ENCODE results near the gene PRDM10.
A peak's percentile ranks its signal among the peaks of the same experiment; 100 is the strongest.
"Not testable (repeated sequence)": the region's sequence is repeated elsewhere in the genome, so short reads cannot be mapped to it uniquely, and the experiment has no call there.

Gene PRDM10

GRCh38 chr11:129885381-129885780, 117.3 kb downstream of the PRDM10 start:
- DNase-seq = no peak

- DNase-seq = no peak
Observed at GRCh38 chr11:129884581-129884980, 118.1 kb downstream of the PRDM10 start.

GRCh38 chr11:129881570-129882170, 121.0 kb downstream of the PRDM10 start:
- DNase-seq = peak; percentile 54

- no peak for DNase-seq
Observed at GRCh38 chr11:129880311-129880710, 122.3 kb downstream of the PRDM10 start.

GRCh38 chr11:129871914-129872313, 130.7 kb downstream of the PRDM10 start:
- DNase-seq = no peak

GRCh38 chr11:129868626-129869025, 134.0 kb downstream of the PRDM10 start:
- not testable (repeated sequence) for DNase-seq

GRCh38 chr11:129866311-129866710, 136.3 kb downstream of the PRDM10 start:
- no peak for DNase-seq

- no peak for DNase-seq
Observed at GRCh38 chr11:129865701-129866100, 136.9 kb downstream of the PRDM10 start.

GRCh38 chr11:129864811-129865210, 137.8 kb downstream of the PRDM10 start:
- no peak for DNase-seq

GRCh38 chr11:129861702-129862522, 140.7 kb downstream of the PRDM10 start:
- no peak for DNase-seq

- no peak for DNase-seq
Observed at GRCh38 chr11:129856036-129856435, 146.6 kb downstream of the PRDM10 start.

- no peak for DNase-seq
Observed at GRCh38 chr11:129855086-129855485, 147.5 kb downstream of the PRDM10 start.

- DNase-seq = no peak
Observed at GRCh38 chr11:129854232-129854805, 148.3 kb downstream of the PRDM10 start.

GRCh38 chr11:129853518-129854231, 149.0 kb downstream of the PRDM10 start:
- DNase-seq = peak; percentile 35

GRCh38 chr11:129852125-129852740, 150.4 kb downstream of the PRDM10 start:
- DNase-seq = no peak

Data from stimulated activated CD4-positive, alpha-beta T cell treated with anti-CD3 and anti-CD28 coated beads, Interleukin-4, amount 100 ng/mL, for 1 hour (primary cell).